Esophagus squamous epithelium (tissue), 5 donors: ENCODE results near the gene HDC. TPM values are rescaled to one million over a fixed set of nuclear protein-coding genes. Genes with fewer than 3 reads are reported as not detected.

ENCODE experiments used
- DNase-seq: peaks from one replicate; lab custom pipeline; 2025; lab: John Stamatoyannopoulos, UW
- H3K27ac ChIP-seq, 4 donors: fragments of 200-600 bp; sonication (generic); one replicate each; pipeline ENCODE4 v1.5.1; 2016 to 2019; ENCODE audit warnings: mild to moderate bottlenecking in 1 of 4
- H3K27me3 ChIP-seq, 4 donors: fragments of 200-600 bp; sonication (generic); 1 replicate in 3 of 4; 2 replicates in 1 of 4; pipeline versions ENCODE4 v1.5.1 to v1.6.0; 2017 to 2021; ENCODE audit warnings: antibody characterized with exemption in 1 of 4
- H3K36me3 ChIP-seq, 3 donors: fragments of 200-600 bp; sonication (generic); one replicate each; pipeline ENCODE4 v1.5.1; 2016 to 2019
- H3K4me1 ChIP-seq, 3 donors: fragments of 200-600 bp; sonication (generic); one replicate each; pipeline ENCODE4 v1.5.1; 2017 to 2019
- H3K4me3 ChIP-seq, 4 donors: fragments of 200-600 bp; sonication (generic); 1 replicate in 3 of 4; 2 replicates in 1 of 4; pipeline ENCODE4 v1.5.1; 2016 to 2019; ENCODE audit warnings: mild to moderate bottlenecking in 2 of 4, moderate library complexity in 1 of 4
- H3K9me3 ChIP-seq, 3 donors: fragments of 200-600 bp; sonication (generic); one replicate each; pipeline ENCODE4 v1.5.1; 2016 to 2019
- POLR2A ChIP-seq, 4 donors: fragments of 450-650 bp; IDR thresholded peaks; one replicate each; pipeline ENCODE4 v1.6.1; 2017; ENCODE audit warnings: antibody characterized with exemption in 4 of 4, mild to moderate bottlenecking in 4 of 4, moderate library complexity in 3 of 4
- WGBS, 2 donors: methylation state at CpG; one replicate each; pipeline ENCODE4 v1.1.5; 2018; 5-methylcytosine and 5-hydroxymethylcytosine counted together
- intact Hi-C: fragments of 100-400 bp; cut with DNase I; formaldehyde crosslinking; loops from one replicate; pipeline ENCODE4 v1.15.0; 2022
- total RNA-seq, 4 donors: library from RNA; depleted of rRNA; stranded (reverse); fragments of >200 nt; gene quantifications; one replicate each; pipeline ENCODE4 v1.1.0, GENCODE V29; 2016
- TF ChIP-seq, protein P1 (sequence below), 6 experiments: fragments of 450-650 bp in 4 of 6; fragments of 200-600 bp in 2 of 6; sonication (generic) in 2 of 6; IDR thresholded peaks; one replicate each; pipeline ENCODE4 v1.5.1; 2016 to 2019; ENCODE audit warnings: antibody characterized with exemption in 6 of 6, mild to moderate bottlenecking in 4 of 6, moderate library complexity in 4 of 6
- donor health status: DM: yes; HTN: yes; CAD: no.

HDC gene
- total RNA-seq, 4 donors from 2014 or later: 0.26 to 4.4 TPM; not detected in 2

DNA sequence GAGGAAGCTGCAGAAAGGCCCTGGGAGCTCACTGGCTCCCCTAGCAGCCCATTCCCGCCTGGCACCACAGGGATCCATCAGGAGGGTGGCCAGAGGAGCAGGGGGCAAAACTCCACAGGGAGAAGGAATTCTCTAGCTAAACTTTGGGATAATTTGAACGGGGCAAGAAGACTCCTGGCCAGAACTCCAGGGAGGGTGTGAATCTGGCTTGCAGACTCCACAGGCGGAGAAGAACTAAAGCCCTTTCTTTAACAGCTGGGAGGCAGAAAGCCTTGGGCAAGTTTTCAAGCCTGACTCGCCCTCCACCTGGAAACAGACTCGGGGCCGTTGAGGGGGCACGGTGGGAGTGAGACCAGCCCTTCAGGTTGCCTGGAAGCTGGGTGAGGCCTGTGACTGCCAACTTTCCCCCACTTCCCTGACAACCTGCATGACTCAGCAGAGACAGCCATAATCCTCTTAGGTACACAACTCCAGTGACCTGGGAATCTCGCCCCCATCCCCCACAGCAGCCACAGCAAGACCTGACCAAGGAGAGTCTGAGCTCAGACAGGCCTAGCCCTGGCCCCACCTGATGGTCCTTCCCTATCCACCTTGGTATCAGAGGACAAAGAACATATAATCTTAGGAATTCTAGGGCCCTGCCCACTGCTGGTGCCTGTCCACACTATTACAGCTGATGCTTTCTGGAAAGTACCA lies 54.9 kb downstream of the HDC start:
- Histone ChIP-seq H3K36me3 (no peaks in the 10 kb centered on the region), H3K9me3 (peaks cover 0 to 9% (median 9%) of the 10 kb centered on the region in 3 donors), H3K4me3 (no peak overlapping the region), H3K27me3 (no peaks in the 10 kb centered on the region), H3K27ac (peak overlapping the region in 3 of 4 donors; percentile 65 to 71 (median 69)), H3K4me1 (peaks cover 4 to 20% (median 13%) of the 10 kb centered on the region in 3 donors)
- TF ChIP-seq, protein P1, sequence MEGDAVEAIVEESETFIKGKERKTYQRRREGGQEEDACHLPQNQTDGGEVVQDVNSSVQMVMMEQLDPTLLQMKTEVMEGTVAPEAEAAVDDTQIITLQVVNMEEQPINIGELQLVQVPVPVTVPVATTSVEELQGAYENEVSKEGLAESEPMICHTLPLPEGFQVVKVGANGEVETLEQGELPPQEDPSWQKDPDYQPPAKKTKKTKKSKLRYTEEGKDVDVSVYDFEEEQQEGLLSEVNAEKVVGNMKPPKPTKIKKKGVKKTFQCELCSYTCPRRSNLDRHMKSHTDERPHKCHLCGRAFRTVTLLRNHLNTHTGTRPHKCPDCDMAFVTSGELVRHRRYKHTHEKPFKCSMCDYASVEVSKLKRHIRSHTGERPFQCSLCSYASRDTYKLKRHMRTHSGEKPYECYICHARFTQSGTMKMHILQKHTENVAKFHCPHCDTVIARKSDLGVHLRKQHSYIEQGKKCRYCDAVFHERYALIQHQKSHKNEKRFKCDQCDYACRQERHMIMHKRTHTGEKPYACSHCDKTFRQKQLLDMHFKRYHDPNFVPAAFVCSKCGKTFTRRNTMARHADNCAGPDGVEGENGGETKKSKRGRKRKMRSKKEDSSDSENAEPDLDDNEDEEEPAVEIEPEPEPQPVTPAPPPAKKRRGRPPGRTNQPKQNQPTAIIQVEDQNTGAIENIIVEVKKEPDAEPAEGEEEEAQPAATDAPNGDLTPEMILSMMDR (IDR thresholded peaks at IDR 0.05): no peak
- no peak for TF ChIP-seq POLR2A (IDR thresholded peaks at IDR 0.05)
- DNase-seq: no peak
- WGBS, 2 donors: 0 to 40% methylated on average over 1 to 3 of the region's 8 CpGs
- intact Hi-C loops: no loop called here

DNA sequence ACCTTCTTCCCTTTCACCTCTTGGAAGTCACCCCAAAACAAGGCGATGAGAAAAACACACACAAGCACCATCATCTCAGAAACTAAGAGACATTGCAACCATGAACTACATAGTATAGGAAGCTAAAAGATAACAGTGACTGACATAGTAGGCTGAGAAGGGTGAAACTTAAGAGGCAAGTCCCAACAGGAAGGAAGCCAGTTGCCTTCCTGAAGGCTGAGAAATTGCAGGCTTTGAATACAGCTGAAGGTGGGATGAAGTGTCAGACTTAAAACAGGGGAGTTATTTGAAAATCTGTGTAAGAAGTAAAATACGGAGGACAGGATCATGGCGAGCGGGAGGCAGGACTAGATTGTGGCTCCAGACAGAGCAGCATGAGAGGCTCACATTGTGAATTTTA lies 55.7 kb downstream of the HDC start:
- Histone ChIP-seq H3K27me3 (no peaks in the 10 kb centered on the region), H3K4me3 (no peak overlapping the region), H3K36me3 (no peaks in the 10 kb centered on the region), H3K4me1 (peaks cover 4 to 20% (median 13%) of the 10 kb centered on the region in 3 donors), H3K27ac (peak overlapping the region in 3 of 4 donors; percentile 65 to 71 (median 69)), H3K9me3 (peaks cover 0 to 9% (median 9%) of the 10 kb centered on the region in 3 donors)
- TF ChIP-seq, protein P1 (IDR thresholded peaks at IDR 0.05): no peak
- TF ChIP-seq POLR2A (IDR thresholded peaks at IDR 0.05): no peak
- DNase-seq: no peak
- intact Hi-C loops: no loop called here
- 55 to 58% methylated on average over 4 of the region's 4 CpGs for WGBS, 2 donors

DNA sequence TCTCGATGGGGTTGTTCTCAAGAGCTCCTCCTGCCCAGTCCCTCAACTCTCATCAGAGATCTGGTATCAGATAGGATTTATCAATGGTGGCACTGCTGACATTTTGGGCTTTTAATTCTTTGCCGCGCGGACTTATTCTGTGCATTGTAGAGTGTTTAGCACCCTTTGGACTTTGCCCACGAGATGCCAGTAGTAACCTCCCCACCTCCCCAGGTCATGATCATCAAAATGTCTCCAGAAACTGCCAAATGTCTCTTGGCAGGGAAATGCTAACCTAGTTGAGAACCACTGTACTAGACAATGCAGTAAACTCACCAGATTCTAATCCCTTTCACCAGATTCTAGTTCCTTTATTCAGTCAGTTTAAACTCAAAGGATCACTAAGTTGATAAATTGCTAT lies 59.5 kb downstream of the HDC start:
- no peak for DNase-seq
- TF ChIP-seq, protein P1 (IDR thresholded peaks at IDR 0.05): no peak
- no peak for TF ChIP-seq POLR2A (IDR thresholded peaks at IDR 0.05)

DNA sequence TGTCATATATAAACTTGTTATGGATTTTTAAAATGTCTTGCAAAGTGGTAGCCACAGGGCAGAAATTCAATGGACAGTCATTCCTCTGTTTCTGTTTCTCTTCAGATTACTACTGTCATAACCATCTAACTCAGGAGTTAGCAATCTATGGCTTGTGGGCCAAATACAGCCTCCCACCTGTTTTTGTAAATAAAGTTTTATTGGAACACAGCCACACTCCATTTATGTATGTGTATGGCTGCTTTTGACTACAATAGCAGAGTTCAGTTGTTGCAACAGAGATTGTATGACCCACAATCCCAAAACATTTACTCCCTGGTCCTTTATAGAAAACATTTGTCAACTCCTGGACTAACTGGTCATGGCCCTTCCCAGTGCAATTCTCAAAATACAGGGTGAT lies 63.5 kb downstream of the HDC start:
- Histone ChIP-seq H3K9me3 (no peaks in the 10 kb centered on the region), H3K27me3 (no peaks in the 10 kb centered on the region), H3K27ac (no peak overlapping the region), H3K4me1 (no peaks in the 10 kb centered on the region), H3K36me3 (no peaks in the 10 kb centered on the region), H3K4me3 (no peak overlapping the region)
- no peak for TF ChIP-seq POLR2A (IDR thresholded peaks at IDR 0.05)
- TF ChIP-seq, protein P1 (IDR thresholded peaks at IDR 0.05): no peak
- DNase-seq: no peak
- intact Hi-C loops: no loop called here

More for the DNA sequence above, 59.5 kb downstream of the HDC start:
- Histone ChIP-seq H3K27ac (no peak overlapping the region), H3K27me3 (no peaks in the 10 kb centered on the region), H3K36me3 (no peaks in the 10 kb centered on the region), H3K4me3 (no peak overlapping the region), H3K9me3 (no peaks in the 10 kb centered on the region), H3K4me1 (peaks cover 4 to 19% (median 13%) of the 10 kb centered on the region in 3 donors)
- intact Hi-C loops: no loop called here
- WGBS, 2 donors: 79 to 82% methylated on average over 5 of the region's 5 CpGs

DNA sequence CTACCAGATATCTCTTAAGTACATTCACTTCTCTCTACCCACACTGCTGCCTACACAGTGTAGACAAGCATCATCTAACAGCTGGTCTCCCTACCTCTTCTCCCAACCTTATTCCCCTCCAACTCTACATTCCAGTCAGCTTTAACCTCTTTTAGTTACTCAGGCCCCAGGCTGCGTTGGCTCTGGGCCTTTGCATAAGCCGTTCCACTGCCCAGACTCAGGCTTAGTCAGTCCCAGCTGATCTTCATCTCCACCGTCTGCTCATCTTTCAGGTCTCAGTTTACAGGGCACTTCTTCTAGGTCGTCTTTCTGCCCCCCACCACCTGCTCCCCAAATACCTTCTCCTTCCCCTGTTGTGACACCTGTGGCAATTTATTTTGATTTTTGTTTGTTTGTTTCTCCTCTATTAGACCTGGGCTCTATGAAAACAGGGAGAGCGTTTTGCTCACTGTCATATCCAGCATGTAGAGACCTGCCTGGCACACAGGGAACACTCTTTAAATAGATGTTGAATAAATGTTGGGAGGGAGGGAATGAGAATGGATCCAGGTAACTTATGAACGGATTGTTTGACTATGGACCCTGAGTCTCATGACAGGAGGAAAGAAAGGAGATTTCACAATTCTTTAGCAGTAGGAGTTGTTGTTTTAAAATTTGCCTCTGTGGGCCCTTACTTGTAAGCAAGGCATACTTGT lies 72.5 kb downstream of the HDC start:
- 32 to 52% methylated on average over 6 of the region's 6 CpGs for WGBS, 2 donors
- DNase-seq: no peak
- no peak overlapping the region for H3K27ac ChIP-seq
- intact Hi-C loops: no loop called here
- no peak overlapping the region for H3K4me3 ChIP-seq
- H3K9me3 ChIP-seq: no peaks in the 10 kb centered on the region
- TF ChIP-seq, protein P1 (IDR thresholded peaks at IDR 0.05): no peak
- TF ChIP-seq POLR2A (IDR thresholded peaks at IDR 0.05): no peak
- peaks cover 0 to 10% (median 0%) of the 10 kb centered on the region in 3 donors for H3K4me1 ChIP-seq
- no peaks in the 10 kb centered on the region for H3K36me3 ChIP-seq
- H3K27me3 ChIP-seq: no peaks in the 10 kb centered on the region
